ENCODE data around the gene ARSJ. TPM values are rescaled to one million over a fixed set of nuclear protein-coding genes. Genes with fewer than 3 reads are reported as not detected.

Gene ARSJ
- total and polyA plus RNA-seq, 2 of the 8 experiments (the other 6 are each of a cell fraction or from before 2014, with no cell fraction given): 1.4 to 6.3 TPM

GRCh38 chr4:113997206-113997605 is 17.8 kb upstream of the ARSJ start:
- H2BK5ac ChIP-seq (ENCODE audit: low read depth, low read length): no peak overlapping the region
- H3K23ac ChIP-seq (ENCODE audit: insufficient read length): no peak overlapping the region
- no peak overlapping the region for H3K4me2 ChIP-seq (ENCODE audit: insufficient read depth in 1 of 2, low read depth in 2 of 2, low read length in 2 of 2)
- H3K79me2 ChIP-seq (ENCODE audit: control insufficient read depth in 1 of 2, insufficient read depth in 2 of 2, low read length in 2 of 2): no peaks in the 10 kb centered on the region
- FAIRE-seq: no peak
- no peak for DNase-seq (ENCODE audit: low read depth in 1 of 2, low spot score in 2 of 2)
- no peaks in the 10 kb centered on the region for H3K23me2 ChIP-seq (ENCODE audit: low read depth, low read length)
- H2BK15ac ChIP-seq (ENCODE audit: low read length): no peak overlapping the region
- H3K9ac ChIP-seq (replicated peaks in 1 of 4; ENCODE audit: extremely low read depth in 1 of 4, low read depth in 3 of 4, low read length in 3 of 4): no peak overlapping the region
- no peak overlapping the region for H2BK120ac ChIP-seq (replicated peaks; ENCODE audit: low read depth, low read length)
- H2BK20ac ChIP-seq (ENCODE audit: low read length): no peak overlapping the region
- 90% methylated on average over 1 of the region's 1 CpG; no CpG with 5 or more reads in 1 of the 2 experiments for WGBS, 2 experiments (ENCODE audit: extremely low coverage in 1 of 2, insufficient coverage in 1 of 2, insufficient read length in 1 of 2, insufficient replicate concordance in 2 of 2, low coverage in 1 of 2, low lambda C conversion rate in 2 of 2, missing lambda C conversion rate in 1 of 2)
- no peaks in the 10 kb centered on the region for H3K9me3 ChIP-seq (ENCODE audit: insufficient read depth in 2 of 2, low read depth in 1 of 2, low read length in 1 of 2)
- no peaks in the 10 kb centered on the region for H3K27me3 ChIP-seq (replicated peaks in 1 of 4; ENCODE audit: control insufficient read depth in 3 of 4, extremely low read depth in 1 of 4, insufficient read depth in 3 of 4, low read length in 3 of 4)
- H4K8ac ChIP-seq (ENCODE audit: extremely low read depth, insufficient read depth, low read length): no peak overlapping the region
- H2BK12ac ChIP-seq (ENCODE audit: low read depth, low read length): no peak overlapping the region
- H3K36me3 ChIP-seq (ENCODE audit: control insufficient read depth in 2 of 4, insufficient read depth in 4 of 4, low read length in 3 of 4): no peaks in the 10 kb centered on the region
- H3K4me1 ChIP-seq (replicated peaks in 1 of 4; ENCODE audit: control insufficient read depth in 3 of 4, insufficient read depth in 4 of 4, low read length in 3 of 4): peaks cover 2 to 5% (median 3%) of the 10 kb centered on the region in 4 experiments; a peak in 3 of 7 replicates
- no peak overlapping the region for H3K4me3 ChIP-seq (ENCODE audit: extremely low read depth in 1 of 4, insufficient read depth in 2 of 4, low read depth in 3 of 4, low read length in 4 of 4)
- no peaks in the 10 kb centered on the region for H3K79me1 ChIP-seq (ENCODE audit: low read depth, low read length)
- ChIA-PET CTCF (ENCODE audit: partially characterized antibody) (no interaction called here), POLR2A (ENCODE audit: partially characterized antibody) (no interaction called here)
- H3K27ac ChIP-seq (ENCODE audit: low read depth, low read length): no peak overlapping the region
- no peak overlapping the region for H4K5ac ChIP-seq (ENCODE audit: insufficient read length, low read depth, low read length)
- no peak overlapping the region for H2AK5ac ChIP-seq (ENCODE audit: low read depth, low read length)
- H4K20me1 ChIP-seq (replicated peaks in 1 of 2; ENCODE audit: control insufficient read depth in 1 of 2, insufficient read depth in 2 of 2, low read length in 2 of 2): no peaks in the 10 kb centered on the region
- no peak overlapping the region for H3K18ac ChIP-seq (ENCODE audit: extremely low read depth, low read length)
- H2AFZ ChIP-seq (ENCODE audit: low read length): no peak overlapping the region
- H4K91ac ChIP-seq (replicated peaks; ENCODE audit: insufficient read length, low read length): no peak overlapping the region
- no peak overlapping the region for H3K14ac ChIP-seq (ENCODE audit: insufficient read length)
- no peak overlapping the region for H3K4ac ChIP-seq (replicated peaks; ENCODE audit: insufficient read length, low read depth, low read length)
- no peak overlapping the region for H3K56ac ChIP-seq (replicated peaks; ENCODE audit: insufficient read length, low read depth, low read length)
- TF ChIP-seq ASH2L (IDR thresholded peaks at IDR 0.05; ENCODE audit: low read length) (no peak), RFX5 (IDR thresholded peaks at IDR 0.05; ENCODE audit: borderline replicate concordance, low read depth, low read length) (no peak), BCL11A (IDR thresholded peaks at IDR 0.05; ENCODE audit: low read depth in 2 of 2, low read length in 2 of 2) (no peak), TBP (IDR thresholded peaks at IDR 0.05; ENCODE audit: low read depth, low read length) (no peak), POLR2AphosphoS5 (IDR thresholded peaks at IDR 0.05; ENCODE audit: low read depth, low read length) (no peak), EGR1 (IDR thresholded peaks at IDR 0.05; ENCODE audit: borderline replicate concordance, low read depth, low read length) (no peak), USF2 (IDR thresholded peaks at IDR 0.05; ENCODE audit: low read length) (no peak), NANOG (IDR thresholded peaks at IDR 0.05; ENCODE audit: insufficient read depth, low read depth, low read length, poor library complexity, severe bottlenecking) (no peak), SIRT6 (IDR thresholded peaks at IDR 0.05; ENCODE audit: low read length) (no peak), CBX5 (IDR thresholded peaks at IDR 0.05; ENCODE audit: low read depth, low read length) (no peak), CHD1 (IDR thresholded peaks at IDR 0.05; ENCODE audit: low read depth, low read length) (no peak)
- TF ChIP-seq, protein P1, sequence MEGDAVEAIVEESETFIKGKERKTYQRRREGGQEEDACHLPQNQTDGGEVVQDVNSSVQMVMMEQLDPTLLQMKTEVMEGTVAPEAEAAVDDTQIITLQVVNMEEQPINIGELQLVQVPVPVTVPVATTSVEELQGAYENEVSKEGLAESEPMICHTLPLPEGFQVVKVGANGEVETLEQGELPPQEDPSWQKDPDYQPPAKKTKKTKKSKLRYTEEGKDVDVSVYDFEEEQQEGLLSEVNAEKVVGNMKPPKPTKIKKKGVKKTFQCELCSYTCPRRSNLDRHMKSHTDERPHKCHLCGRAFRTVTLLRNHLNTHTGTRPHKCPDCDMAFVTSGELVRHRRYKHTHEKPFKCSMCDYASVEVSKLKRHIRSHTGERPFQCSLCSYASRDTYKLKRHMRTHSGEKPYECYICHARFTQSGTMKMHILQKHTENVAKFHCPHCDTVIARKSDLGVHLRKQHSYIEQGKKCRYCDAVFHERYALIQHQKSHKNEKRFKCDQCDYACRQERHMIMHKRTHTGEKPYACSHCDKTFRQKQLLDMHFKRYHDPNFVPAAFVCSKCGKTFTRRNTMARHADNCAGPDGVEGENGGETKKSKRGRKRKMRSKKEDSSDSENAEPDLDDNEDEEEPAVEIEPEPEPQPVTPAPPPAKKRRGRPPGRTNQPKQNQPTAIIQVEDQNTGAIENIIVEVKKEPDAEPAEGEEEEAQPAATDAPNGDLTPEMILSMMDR (IDR thresholded peaks at IDR 0.05; ENCODE audit: control extremely low read depth in 1 of 3, insufficient read depth in 1 of 3, low read depth in 1 of 3, low read length in 3 of 3): no peak

Data from H1 (cell line).